Ammon's horn (tissue), 1 donor: Measurements from ENCODE around the gene ZSWIM8.
"Not testable (repeated sequence)": the region's sequence is repeated elsewhere in the genome, so short reads cannot be mapped to it uniquely, and the experiment has no call there.

ENCODE experiments used
- DNase-seq: peaks from one replicate; pipeline ENCODE4 v3.0.0-alpha.2; 2016; ENCODE audit warnings: low spot score

ZSWIM8 gene

DNA sequence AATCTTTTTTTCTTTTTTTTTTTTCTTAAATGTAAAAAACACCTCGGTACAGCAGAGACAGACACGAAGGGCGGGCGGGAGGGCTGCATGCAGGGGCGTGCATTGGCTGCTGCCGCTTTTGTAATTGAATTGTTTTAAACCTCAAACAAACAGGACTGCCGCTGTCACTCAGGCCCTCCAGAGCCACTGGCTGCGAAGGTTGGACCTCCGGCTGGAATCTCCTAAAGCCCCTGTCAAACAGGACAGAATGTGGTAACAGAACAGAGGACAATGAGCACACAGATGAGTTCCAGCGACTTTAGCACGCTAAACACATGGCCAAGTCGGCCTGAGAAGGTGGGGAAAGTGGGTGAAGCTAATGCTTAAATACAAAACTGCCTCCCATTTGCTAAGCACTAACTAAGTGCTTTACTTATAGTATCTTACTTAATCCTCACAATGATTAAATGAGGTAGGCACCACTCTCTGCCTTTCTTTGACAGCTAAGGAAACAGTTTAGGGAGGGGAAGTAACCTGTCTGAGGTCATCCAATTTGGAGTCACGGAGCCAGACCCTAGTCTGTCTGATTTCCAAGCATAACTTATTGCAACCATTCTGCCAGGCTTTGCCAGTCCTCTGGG is 29.0 kb downstream of the ZSWIM8 start:
- no peak for DNase-seq

DNA sequence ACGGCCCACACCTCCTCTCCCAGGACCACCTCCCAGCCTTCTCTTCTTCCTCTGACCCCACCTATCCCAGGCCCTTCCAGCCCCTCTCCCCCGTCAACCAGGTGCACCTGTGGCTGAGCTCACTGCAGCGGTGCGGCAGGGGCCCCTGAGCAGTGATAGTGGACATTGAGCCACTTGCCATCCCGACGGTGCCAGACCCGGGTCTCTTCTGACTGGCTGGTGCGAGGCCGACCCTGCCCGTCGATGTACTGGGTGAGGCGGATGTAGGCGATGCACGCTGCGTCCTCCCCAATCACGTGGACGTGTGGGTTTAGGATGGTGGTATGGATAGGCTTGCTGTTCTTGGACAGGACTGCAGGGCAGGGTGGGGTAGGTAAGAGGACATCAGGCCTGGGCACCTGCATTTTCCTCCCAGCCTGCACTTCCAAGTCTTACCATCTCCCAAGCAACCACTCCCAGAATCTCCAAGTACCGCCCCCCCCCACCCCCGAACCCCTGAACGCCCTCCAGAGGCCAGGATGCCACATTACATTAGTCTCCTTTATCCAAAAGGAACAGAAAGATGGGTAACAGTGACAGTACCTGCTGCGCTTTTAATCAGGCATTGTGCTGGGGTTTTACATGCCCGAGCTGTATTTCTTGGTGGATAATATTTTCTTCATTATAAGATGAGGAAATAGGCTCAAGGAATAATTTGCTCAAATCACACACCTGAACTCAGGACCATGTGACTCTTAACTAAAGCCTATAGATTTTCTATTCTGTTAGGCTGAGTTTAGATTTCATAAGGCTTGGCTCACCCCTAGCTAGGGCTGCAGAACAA is 29.7 kb downstream of the ZSWIM8 start:
- DNase-seq: no peak

DNA sequence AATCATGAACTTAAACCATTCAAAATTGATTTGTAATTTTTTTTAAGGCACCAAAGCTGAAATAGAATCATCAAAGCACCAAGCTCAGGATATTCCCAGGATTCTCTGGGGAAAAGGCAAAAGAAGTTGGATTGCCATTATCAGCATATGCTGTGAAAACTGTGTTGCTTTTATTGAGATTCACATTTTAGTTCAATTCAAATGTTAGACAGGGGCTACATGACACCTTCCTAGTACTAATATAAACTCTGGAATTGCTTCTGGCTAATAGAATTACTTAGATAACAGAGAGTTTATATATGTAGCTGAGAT is 30.3 kb downstream of the ZSWIM8 start:
- DNase-seq: no peak

DNA sequence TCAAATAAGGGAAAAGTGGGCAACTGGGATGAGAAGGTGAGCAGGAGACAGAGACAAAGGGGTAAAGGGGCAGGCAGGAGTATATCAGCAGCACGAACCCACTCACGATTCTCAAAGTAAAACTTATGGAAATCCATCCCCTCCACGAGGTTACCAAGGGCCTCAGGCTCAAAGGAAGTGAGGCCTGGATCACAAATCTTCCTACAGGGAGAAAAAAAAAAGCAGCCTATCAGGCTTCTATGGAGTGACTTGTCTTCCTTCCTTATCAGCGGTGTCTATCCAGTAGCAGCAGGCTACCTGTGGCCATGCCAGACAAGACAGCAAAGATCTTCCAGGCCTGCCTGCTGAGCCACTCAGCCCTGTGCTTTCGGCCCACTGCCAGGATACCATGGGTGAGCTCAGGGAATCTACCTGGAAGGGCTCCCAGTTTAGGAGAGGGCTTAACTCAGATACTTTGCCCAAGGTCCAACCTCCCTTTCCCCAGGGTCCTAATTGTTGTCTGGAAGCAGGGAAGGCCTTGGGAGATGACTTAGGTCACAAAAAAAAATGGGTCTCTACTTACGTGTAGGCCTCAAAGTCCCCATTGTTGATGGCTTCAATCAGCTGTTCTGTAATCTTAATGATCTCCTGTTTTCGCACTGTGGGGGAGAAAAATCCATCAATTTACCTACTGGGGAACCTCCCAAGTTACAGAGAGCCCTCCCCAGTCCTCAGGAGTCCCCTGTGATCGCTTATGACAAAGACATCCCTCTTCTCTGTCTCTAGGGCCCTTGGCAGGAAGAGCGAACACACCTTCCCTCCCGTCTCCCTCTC is 31.7 kb downstream of the ZSWIM8 start:
- no peak for DNase-seq

DNA sequence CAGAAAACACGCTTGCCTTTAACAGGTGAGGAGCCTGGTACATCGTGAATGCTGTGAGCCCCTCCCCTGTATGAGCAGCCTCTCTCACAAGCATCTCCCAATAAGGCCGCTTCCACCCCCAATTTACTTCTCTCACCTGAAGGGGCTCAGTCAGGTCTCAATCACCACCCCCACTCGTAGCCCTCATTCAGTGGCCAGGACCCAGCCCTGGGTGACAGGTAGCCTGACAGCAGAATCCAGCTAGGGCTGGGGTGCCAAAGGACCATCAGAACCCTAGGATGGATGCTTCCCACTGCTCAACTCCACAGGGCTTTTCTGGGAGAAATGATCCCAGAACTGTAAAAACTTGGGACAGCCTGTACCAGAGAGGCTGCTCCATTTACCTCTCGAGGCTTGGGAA is 32.4 kb downstream of the ZSWIM8 start:
- DNase-seq: no peak

DNA sequence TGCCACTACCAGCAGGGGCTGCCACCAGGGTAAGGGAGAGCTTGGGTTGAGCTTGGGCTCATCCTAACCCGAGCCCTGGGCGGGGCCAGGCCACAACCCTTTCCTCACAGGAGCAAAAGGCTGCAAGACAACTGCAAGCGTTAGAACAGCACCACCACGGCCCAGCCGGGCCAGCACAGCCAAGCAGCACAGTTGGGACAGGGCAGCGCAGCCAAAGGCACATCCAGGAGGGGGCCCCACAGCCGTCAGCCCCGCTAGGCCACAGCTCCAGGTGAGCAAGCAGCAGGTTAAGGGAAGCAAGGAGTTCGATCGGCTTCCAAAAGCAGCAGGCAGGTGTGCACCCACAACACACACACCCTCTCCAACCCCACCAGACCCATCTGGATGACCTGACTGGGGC is 33.0 kb downstream of the ZSWIM8 start:
- no peak for DNase-seq

DNA sequence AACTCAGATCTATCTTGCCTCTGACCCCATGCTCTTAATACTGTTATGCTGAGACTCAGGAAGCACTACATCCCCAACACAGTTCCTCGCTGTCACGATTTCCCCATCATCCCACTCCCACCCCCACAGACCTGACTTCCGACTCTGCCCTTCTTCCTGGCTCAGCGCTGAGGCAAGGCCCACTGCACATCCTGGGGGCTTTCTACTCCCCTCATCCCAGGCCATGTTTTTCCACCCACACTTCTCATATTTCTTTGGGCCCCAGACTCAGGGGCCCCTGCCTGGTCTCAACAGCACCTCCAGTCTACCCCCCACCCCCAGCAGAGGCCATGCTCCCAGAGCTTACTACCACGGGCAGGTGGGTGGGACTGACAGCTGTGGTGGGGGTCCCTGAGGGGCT is 33.7 kb downstream of the ZSWIM8 start:
- no peak for DNase-seq

DNA sequence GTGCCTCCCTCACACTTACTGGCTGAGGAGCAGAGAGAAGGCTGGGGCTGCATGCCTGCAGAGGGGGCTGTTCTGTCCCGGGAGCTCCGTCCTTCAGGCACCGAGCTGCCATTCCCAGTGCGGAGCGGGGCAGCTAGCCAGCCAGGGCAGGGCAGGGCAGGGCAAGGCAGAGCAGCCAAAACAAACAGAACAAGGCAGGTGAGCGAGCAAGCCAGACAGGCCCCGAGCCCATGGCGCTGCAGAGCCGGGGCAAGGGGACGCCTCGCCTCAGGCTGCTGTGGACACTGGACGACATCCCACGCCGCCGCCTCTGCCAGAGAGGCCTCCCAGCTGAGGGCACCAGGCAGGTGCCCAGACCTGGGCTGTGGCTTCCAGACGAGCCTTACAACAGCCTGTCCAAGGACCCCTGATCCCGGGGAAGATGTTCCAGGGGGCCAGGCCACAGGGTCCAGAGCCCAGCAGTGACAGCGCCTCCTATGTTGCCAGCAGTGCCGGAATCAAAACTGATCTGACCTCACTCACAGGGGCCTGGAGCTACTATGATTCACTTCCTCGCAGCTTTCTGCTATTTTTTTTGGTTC is 34.2 kb downstream of the ZSWIM8 start:
- DNase-seq: no peak

DNA sequence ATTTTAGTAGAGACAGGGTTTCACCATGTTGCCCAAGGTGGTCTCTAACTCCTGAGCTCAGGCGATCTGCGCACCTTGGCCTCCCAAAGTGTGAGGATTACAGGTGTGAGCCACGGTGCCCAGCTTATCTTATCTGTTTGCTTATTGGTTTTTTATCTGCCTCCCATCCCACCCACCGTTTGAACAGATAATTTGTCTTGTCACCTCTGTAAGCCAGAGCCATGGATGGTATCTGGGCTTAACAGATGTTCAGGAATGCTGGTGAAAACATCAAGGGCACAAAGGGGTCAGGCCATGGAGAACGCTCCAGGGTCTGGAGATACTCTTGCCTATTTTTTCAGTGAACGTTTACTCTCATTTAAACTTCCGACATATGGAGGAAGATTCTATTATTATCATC is 38.0 kb downstream of the ZSWIM8 start:
- no peak for DNase-seq

DNA sequence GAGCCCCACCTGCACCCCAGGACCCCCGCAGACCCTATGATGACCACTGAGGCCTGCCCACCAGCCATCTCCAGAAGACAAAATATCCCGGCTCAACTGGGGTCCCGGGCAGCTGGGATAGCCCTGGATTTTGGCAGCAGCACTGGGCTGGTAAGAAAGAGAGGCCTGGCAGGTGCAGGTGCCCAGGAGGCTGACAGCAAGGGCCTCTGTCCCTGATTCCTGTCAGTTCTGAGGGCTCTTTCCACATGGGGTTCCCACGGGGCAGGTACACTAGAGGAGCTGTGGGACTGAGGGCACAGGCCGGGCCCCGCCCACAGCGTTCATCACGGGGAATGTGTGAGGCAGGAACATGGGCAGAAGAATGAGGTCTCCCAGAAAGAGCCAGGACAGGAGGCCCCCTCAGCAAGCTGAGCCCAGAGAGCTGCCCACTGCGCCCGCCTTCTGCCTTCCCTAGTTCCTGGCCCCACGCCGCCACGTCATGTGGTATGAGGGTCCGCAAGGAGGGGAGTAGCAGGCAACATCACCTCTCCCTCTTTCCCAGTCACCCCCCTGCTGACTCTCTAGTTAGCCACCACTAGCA is 38.8 kb downstream of the ZSWIM8 start:
- no peak for DNase-seq

DNA sequence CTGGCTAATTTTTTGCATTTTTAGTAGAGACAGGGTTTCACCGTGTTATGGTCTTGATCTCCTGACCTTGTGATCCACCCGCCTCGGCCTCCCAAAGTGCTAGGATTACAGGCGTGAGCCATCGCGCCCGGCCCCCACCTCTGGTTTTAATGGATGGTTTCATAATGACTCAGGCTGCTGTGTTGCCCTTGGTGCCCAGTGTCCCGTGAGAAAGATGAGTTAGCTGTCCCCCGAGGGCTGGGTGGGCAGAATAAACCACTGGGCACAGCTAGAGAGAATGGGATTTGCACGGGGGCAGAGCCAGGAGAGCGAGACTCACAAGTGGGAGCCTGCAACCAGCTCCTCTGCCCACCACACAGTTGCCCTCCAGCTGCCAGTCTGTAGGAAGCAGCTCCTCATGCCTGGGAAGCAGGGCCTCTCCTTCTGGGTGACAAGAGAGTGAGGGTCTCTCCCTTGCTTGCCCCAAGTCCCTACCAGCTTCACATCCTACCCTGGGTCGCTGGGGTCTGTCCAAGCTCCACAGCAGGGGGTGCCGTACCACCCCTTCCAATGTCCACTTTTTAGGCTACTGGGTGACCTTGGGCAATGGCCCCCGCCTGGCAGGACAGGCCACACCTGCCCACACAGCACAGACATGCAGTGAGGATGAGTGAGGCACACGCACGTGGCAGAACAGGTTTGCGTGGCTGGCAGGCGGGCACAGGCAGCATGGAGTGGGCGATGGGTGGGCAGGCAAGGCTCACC is 42.1 kb downstream of the ZSWIM8 start:
- DNase-seq: no peak

DNA sequence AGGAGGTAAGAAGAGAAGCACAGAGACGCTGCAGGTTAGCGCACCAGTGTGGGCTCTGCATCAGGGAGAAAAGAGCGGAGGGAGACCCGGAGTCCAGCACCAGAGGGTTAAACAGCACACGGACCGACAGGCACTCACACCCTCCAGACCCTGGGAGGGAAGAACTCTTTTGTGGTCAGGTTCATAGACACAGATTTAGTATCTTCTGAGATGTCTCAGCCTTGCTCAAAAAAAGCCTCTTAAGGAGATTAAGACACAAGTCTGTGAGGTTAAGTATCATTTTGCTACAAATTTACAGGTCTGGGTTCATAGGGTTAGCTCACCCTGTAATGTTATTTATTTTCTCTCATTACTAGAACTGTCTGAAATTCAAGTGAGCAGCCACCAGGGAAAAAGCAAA is 42.8 kb downstream of the ZSWIM8 start:
- DNase-seq: no peak

DNA sequence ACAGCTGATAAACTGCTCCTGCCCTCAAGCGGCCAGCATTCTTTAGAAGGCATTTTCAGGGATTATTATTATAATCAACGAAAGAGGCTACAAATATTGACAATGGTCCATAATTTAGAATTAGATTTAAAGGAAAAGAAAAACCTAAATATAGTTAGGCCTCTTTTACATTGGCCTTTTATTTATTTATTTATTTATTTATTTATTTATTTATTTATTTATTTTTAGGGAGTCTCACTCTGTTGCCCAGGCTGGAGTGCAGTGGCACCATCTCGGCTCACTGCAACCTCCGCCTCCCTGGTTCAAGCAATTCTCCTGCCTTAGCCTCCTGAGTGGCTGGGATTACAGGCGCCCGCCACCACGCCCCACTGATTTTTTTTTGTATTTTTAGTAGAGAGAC is 43.7 kb downstream of the ZSWIM8 start:
- DNase-seq: not testable (repeated sequence)

DNA sequence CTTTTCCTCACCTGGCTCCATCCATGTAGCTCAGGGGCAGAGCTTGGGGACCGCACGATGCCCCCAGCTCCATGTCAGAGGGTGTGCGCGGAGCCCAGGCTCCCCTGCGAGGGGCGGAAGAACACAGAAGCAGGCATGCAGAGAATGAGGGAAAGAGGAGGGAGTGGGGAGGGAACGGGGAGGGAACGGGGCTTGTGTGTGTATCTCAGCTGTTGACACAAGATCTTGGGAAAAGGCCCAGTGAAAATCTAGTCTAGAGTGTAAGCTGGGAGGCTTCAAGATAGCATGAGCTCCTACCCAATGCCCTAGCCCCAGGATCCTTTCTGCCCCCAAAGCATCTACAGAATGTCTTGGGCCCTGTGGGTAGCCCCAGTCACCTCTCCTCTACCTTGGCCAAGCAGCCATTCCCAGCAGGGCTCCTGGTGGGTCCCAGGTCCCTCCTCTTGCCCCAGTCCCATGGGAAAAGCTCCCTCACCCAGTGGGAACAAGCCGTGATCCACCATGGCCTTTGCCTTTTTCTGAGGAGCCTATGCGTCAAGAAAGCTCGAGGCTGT is 51.1 kb downstream of the ZSWIM8 start:
- DNase-seq: no peak

DNA sequence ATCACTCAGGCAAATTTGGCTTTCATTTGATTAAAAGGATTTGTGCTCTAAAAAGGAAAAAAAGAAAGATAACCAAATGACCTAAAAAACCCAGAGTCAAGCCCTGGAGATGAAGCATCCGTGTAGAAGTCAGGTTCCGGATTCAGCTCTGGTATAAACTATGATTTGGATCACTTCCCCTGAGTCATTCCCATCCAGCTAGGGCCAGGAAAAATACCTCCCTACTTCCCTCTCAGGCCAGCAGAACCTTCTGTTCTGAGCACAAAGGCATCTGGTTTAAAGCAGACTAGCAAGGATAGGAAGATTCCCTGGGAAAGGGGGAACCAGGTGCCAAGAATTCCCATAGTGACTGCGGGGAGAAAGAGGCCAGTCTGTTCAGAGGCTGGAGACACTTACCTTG is 51.7 kb downstream of the ZSWIM8 start:
- no peak for DNase-seq

DNA sequence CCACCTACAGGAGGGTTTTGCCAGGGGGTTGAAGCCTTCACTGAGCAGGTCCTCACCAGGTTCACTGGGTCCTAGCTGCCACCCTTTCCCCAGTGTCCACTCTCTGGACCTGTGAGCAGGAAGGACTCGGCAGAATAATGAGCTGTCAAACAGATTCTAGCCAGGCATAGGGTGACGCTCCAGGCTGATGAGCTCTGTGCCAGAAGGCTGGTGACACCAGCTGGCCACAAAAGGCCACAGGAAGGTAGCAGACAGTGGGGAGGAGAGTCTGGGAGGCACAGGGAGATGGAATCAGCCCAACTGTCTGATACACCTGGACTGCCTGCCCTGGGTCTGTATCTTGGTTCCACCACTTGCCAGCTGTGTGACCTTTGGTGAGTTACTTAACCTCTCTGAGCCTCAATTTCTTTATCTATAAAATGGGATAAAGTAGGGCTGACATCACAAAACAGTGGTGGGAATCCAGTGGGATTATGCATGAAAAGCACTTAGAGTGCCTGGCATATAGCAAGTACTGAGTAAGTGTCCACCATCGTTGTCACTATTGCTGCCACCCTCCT is 52.7 kb downstream of the ZSWIM8 start:
- no peak for DNase-seq

DNA sequence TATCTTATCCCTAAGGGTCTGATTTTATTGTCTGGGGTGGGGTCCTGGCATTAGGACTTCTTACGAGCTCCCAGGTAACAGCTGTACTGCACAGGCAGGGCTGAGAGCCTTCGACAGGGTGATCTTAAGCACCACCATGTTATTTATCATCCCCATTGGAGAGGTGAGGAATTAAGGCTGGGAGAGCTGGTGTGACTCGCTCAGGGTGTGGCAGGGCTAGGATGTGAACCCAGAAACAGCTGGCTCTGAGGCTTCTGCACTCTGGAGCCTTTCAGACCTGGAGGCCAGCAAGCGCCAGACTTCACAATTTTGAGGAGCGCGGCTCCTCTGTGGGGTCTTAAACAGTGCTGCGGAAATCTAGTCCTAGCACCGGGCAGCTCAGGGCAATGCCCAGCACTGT is 53.4 kb downstream of the ZSWIM8 start:
- DNase-seq: no peak

DNA sequence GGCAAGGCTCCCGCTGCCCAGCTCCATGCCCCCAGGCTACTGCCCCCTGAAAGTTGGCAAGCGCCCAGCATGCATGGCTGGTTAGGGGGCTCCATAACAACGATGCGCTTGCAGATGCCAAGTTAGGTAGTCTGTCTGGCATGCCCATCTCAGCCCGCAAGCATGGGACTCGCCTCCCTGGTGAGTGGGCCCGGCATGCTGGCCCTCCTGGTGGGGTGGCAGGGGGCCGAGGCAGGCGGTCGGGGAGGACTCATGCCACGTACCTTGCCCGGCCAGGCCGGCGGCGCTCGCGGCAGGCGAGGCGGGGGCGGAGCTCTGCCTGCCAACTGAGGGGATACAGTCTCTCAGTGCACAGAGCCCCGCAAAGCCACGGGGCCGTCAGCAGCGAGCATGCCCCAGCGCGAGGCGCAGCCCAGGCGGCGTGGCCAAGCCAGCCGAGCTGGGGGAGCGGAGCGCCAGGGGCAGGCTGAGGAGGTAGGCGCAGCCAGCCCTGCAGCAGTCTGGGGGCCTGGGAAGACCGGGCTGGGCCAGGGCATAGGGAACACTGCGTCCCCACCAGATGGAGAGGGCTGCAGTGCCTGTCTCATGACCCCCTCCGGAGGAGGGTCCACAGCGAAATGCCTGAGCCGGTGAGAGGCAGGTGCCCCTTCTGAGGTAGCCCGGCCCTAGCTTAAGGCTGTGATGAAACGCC is 54.0 kb downstream of the ZSWIM8 start:
- DNase-seq: no peak

DNA sequence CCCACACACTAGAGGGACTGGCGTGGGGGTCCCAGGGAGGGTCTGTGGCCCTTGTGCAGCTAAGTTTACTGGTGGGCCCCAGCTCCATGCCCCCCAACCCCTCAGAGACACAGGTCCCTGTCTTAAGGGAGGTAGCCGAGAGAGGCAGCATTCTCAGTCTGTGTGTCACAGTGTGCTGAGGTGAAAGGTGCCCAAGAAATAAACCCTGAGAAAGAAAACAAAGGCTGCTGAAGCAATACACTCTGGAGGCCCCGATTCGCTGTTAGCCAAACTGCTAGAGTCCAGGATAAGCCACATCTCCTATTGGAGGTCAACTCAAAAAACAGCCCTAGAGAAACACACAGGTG is 54.6 kb downstream of the ZSWIM8 start:
- no peak for DNase-seq

DNA sequence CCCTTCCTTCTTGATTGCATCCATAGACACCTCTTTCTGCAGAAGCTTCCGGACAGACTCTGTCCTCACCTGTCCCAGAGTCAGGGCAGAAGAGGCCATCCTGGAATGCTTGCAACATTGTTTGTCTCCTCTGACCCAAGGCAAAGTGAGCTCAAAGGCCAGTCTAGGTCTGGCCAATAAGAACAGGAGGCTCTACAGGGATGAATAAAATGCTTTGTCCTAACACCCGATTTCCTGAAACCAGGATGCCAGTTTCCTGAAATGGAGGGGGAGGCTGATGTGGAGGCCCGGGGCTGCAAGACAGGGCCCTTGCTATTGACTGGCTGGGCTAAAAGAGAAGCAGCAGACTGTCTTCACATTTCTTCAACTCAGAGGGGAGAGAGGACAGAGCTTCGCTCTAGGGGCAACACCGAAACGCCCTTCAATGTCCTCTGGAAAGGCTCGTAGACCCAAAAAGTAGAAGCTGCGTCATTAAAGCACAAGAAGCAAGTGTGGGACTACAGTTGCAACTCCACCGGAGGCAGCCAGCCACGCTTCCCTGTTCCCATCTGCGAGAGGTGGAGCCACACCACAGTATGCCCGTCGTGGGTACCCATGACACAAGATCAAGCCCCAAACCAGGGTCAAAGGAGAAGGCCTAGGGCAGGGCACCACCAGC is 55.1 kb downstream of the ZSWIM8 start:
- DNase-seq: no peak
